Measurements from ENCODE around the gene ATF7IP2.

ATF7IP2 gene

GRCh38 chr16:10520869-10521578, 135.2 kb downstream of the ATF7IP2 start:
- DNase-seq (ENCODE audit: extremely low read depth, low read depth) = no peak
- TF ChIP-seq, protein P1, sequence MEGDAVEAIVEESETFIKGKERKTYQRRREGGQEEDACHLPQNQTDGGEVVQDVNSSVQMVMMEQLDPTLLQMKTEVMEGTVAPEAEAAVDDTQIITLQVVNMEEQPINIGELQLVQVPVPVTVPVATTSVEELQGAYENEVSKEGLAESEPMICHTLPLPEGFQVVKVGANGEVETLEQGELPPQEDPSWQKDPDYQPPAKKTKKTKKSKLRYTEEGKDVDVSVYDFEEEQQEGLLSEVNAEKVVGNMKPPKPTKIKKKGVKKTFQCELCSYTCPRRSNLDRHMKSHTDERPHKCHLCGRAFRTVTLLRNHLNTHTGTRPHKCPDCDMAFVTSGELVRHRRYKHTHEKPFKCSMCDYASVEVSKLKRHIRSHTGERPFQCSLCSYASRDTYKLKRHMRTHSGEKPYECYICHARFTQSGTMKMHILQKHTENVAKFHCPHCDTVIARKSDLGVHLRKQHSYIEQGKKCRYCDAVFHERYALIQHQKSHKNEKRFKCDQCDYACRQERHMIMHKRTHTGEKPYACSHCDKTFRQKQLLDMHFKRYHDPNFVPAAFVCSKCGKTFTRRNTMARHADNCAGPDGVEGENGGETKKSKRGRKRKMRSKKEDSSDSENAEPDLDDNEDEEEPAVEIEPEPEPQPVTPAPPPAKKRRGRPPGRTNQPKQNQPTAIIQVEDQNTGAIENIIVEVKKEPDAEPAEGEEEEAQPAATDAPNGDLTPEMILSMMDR (IDR thresholded peaks at IDR 0.05; ENCODE audit: low read depth, low read length) = no peak

DNA sequence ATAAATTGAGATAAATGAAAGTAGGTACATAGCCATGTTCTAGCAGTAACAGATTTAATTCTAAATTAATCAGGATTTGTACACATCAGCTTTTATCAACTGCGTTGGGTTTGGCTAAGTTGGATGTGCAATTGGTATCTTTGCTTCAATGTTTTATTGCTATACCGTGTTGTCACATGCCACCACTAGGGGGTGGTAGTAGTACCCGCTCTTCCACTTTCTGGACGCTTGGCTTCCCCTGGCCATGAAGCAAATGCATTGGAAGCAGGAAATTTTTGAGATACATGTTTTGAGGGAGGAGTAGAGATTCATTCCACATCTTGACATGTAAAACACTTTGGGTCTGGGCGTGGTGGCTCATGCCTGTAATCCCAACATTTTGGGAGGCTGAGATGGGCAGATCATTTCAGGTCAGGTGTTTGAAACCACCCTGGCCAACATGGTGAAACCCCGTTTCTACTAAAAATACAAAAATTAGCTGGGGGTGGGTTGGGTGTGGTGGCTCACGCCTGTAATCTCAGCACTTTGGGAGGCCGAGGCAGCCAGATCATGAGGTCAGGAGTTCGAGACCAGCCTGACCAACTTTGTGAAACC, 135.9 kb downstream of the ATF7IP2 start:
- TF ChIP-seq, protein P1 (IDR thresholded peaks at IDR 0.05; ENCODE audit: low read depth, low read length) = peak; percentile 90
- peak; percentile 43 for DNase-seq (ENCODE audit: extremely low read depth, low read depth)

DNA sequence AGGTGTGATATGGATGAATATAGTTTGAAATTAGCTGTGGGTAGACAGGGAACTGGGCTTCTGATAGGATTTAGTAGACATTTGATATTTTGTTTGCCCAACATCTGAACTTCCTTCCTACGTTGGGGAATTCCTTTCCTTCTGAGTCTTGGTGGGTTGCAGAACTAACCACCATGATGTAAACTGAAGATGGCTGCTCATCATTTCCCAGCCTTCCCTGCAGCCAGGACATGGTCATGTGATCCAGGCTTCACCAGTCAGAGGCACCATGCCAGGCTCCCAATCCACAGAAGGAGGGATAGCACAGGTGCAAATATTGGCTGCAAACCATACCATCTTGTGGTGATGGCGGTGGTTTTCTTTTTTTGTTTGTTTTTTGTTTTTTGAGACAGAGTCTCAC, 137.1 kb downstream of the ATF7IP2 start:
- DNase-seq (ENCODE audit: extremely low read depth, low read depth) = no peak

GRCh38 chr16:10525214-10525825, 139.5 kb downstream of the ATF7IP2 start:
- DNase-seq (ENCODE audit: extremely low read depth, low read depth) = no peak
- TF ChIP-seq, protein P1 (IDR thresholded peaks at IDR 0.05; ENCODE audit: low read depth, low read length) = no peak

More for the DNA sequence above, 137.1 kb downstream of the ATF7IP2 start:
- TF ChIP-seq, protein P1 (IDR thresholded peaks at IDR 0.05; ENCODE audit: low read depth, low read length) = no peak

- DNase-seq (ENCODE audit: extremely low read depth, low read depth) = no peak
- TF ChIP-seq, protein P1 (IDR thresholded peaks at IDR 0.05; ENCODE audit: low read depth, low read length) = no peak
Measured at GRCh38 chr16:10526962-10527361, 141.1 kb downstream of the ATF7IP2 start.

DNA sequence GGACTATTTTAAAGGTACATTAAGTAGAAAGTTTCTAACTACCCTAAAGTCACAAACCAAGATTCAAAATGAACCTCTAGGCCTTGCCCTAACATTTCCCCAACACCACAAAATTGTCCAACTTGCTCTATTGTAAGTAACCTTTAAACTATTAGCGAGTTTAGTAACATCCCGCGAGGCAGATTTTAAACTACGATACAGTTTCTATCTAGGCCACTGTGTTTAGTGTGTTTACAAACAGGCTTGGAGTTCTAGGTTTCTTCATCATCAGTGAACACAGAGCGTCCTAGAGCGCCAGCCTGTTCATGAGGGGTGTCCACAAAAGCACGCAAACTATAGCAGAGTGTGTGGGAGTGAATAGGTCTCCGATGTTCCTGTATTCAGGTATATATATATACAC, 142.8 kb downstream of the ATF7IP2 start:
- TF ChIP-seq, protein P1 (IDR thresholded peaks at IDR 0.05; ENCODE audit: low read depth, low read length) = no peak
- DNase-seq (ENCODE audit: extremely low read depth, low read depth) = no peak
